ENCODE data around the gene SPON2.
A peak's percentile ranks its signal among the peaks of the same experiment; 100 is the strongest.

Gene SPON2

GRCh38 chr4:1170156-1170975, 2.0 kb downstream of the SPON2 start:
- DNase-seq, result no peak

- no peak for DNase-seq
Observed at GRCh38 chr4:1169691-1170096, 2.7 kb downstream of the SPON2 start.

DNA sequence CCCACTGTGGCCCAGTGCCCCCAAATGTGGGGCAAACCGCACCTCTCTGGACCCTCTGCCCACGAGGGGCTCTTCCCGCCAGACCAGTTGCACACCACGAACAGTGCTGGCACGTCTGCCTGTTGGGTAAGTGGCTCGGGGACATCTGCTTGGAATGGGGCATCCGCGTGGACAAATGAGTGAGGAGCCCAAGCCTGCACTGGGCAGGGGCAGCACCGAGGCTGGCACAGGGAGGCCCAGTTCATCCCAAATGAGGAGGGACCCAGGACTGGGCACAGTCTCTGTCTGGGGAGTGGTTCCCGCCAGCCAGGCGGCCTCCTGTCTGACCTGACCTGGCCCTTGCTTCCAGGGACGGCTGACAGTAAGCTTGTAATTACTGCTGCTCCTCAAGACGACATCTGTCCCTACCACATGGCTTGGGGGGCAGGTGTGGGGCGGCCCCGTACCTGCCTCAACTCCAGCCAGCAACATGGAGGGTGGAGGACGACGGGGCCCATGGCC, 3.2 kb downstream of the SPON2 start:
- DNase-seq, result no peak

- DNase-seq, result no peak
Observed at GRCh38 chr4:1168191-1169101, 3.9 kb downstream of the SPON2 start.

DNA sequence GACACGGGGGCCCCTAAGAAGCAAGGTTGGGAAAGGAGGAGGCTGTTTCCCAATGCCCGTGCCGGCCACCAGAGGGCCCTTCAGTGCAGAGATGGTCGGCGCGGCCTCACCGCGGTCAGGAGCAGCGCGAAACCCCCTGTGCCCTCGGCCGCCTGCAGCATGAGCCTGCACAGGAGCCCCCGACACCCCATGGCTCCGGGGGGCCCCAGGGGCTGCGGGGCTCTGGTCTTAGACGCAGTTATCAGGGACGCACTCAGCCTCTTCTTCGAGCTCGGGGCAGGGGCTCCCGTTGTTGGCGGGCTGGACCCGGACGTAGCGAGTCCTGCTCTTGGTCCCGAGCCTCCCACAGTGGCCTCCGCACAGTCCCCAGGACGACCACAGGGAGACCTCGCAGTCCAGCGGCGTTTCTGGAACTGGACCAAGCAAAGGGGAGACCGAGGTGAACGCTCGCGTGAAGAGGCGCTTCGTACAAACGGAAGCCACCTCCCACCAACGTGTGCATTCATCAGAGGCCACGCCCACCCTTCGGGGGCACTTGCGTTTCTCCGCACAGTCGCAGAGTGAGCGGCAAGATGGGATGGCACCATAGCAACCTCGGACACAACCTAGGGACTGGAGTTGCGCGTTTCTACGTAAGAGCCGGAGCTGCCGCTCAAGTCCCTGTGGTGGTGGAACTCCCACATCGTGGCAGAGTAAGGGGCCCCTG, 5.0 kb downstream of the SPON2 start:
- DNase-seq, result peak; percentile 94

- no peak for DNase-seq
Observed at GRCh38 chr4:1166509-1167243, 5.7 kb downstream of the SPON2 start.

DNA sequence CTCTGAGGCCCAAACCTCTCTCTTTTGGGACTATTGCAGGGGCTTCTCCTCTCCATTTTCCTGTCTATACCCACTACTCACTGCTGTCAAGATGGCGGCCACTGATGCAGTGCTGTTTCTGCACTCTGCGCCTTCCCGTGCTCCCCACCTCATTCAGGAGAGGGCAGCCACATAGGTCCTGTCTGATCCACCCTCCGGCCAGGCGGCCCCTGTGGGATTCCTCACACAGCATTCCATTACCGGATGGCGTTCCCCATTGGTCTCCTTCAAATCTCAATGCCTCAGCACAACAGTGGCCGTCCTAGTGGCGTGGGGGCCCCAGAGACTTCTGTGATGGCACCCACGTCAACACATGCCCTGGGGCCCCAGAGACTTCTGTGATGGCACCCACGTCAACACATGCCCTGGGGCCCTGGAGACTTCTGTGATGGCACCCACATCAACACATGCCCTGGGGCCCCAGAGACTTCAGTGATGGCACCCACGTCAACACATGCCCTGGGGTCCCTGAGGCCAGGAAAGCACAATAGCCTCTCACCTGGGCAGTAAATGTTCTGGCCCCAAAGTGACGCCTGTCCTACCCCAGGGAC, 7.3 kb downstream of the SPON2 start:
- DNase-seq, result no peak

GRCh38 chr4:1164444-1164843, 7.9 kb downstream of the SPON2 start:
- no peak for DNase-seq

DNA sequence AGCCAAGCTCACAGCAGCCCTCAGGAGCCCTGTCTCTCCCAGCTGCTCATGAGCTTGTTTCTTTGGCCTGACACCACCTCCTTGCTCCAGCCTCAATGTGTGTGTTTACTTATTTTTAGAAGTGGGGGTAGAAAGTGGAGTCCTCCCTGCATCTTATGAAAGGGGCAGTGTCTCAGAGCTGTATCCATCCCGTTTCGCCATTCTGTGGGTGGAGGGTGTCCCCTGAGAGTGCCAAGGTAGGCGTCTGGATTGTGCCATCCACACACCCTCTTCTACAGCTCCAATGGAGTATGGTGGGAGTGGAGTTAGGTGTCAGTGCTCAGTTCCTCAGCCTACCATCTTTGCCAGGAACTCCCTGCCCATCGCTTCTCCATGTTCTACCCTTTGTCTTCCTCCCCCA, 8.3 kb downstream of the SPON2 start:
- DNase-seq, result no peak

GRCh38 chr4:1160351-1160750, 12.0 kb downstream of the SPON2 start:
- DNase-seq, result no peak

- DNase-seq, result no peak
Observed at GRCh38 chr4:1156069-1156468, 16.3 kb downstream of the SPON2 start.

DNA sequence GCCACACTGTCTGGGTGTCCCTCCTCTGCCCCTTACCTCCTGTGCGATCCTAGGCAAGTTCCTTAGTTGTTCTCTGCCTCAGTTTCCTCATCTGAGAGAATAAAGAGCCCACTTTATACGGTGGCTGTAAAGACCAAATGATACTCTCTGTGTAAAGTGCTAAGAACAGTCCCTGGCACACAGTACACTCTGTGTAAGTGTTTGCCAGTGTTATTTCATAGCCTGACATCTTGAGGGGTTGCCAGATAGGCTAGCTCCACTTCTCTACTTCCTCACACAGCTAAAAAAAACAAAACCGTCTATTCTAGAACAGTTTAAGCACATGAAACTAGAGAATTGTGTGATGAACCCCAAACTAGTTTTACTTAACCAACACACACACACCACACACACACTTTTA, 17.1 kb downstream of the SPON2 start:
- DNase-seq, result no peak

GRCh38 chr4:1154523-1155182, 17.7 kb downstream of the SPON2 start:
- no peak for DNase-seq

GRCh38 chr4:1154126-1154522, 18.3 kb downstream of the SPON2 start:
- DNase-seq, result no peak

GRCh38 chr4:1153567-1154090, 18.8 kb downstream of the SPON2 start:
- no peak for DNase-seq

DNA sequence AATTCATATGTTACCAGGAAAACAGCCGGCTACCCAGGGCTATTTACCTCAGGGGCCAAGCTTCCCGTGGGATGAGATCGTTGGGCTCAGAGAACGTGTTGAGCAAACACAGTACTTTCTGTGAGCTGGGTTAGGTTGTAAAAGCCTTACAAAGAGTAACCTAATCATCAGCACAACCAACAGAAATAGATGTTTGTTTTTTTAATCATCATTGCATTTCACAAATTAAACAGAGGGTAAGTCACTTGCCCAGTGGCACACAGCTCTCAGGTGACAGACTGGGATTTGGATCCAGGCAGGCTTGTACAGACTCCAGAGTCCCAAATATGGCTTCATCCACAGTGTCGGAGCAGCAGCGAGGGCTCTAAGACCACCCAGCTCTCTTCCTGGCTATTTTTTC, 20.1 kb downstream of the SPON2 start:
- no peak for DNase-seq

GRCh38 chr4:1151541-1151940, 20.8 kb downstream of the SPON2 start:
- no peak for DNase-seq

DNA sequence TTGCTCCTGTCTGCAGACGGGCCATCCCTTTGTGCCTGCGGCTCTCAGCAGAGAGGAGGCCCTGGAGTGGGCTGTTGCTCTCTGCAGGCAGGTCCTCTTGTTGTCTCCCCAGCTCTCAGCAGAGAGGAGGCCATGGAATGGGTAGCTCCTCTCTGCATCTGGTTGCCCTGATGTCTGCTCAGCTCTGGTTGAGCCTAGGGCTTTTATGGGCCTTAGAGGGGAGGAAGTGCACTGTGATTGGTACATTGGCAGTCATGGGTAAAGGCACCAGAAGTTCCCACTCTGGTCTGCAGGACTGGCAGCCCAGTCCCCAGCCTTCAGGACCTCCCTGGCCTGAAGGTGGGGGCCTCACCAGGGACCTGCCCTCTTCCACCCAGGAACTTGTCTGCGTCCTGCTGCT, 21.5 kb downstream of the SPON2 start:
- DNase-seq, result no peak

GRCh38 chr4:1139860-1140259, 32.5 kb downstream of the SPON2 start:
- no peak for DNase-seq

DNA sequence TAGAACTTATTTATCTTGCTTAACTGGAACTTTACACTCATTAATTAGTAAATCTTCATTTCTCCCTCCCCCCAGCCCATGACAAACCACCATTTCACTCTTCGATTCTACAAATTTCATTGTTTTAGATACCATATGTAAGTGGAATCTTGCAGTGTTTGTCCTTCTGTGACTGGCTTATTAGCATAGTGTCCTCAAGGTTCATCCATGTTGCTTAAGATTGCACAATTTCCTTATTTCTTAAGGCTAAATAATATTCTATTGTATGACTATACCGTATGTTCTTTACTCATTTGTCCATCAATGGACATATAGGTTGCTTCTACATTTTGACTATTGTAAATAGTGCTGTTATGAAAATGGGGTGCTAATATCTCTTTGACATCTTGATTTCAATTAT, 34.5 kb downstream of the SPON2 start:
- no peak for DNase-seq

- DNase-seq, result no peak
Observed at GRCh38 chr4:1137063-1137776, 35.2 kb downstream of the SPON2 start.

Data from CD4-positive, alpha-beta T cell treated with Interferon gamma for 1 hour (primary cell).